AG09319 (cell line): Measurements from ENCODE around the gene SLC41A3.

Source experiments
- DNase-seq: peaks from one replicate; pipeline ENCODE4 v3.0.0-alpha.2; 2010; ENCODE audit warnings: low read depth; ENCODE audit errors: extremely low read depth
- TF ChIP-seq, protein P1 (sequence below): IDR thresholded peaks from 2 replicates; pipeline ENCODE4 v1.5.1; 2011; ENCODE audit warnings: low read depth, mild to moderate bottlenecking, inconsistent platforms, low read length, moderate library complexity

Gene SLC41A3

DNA sequence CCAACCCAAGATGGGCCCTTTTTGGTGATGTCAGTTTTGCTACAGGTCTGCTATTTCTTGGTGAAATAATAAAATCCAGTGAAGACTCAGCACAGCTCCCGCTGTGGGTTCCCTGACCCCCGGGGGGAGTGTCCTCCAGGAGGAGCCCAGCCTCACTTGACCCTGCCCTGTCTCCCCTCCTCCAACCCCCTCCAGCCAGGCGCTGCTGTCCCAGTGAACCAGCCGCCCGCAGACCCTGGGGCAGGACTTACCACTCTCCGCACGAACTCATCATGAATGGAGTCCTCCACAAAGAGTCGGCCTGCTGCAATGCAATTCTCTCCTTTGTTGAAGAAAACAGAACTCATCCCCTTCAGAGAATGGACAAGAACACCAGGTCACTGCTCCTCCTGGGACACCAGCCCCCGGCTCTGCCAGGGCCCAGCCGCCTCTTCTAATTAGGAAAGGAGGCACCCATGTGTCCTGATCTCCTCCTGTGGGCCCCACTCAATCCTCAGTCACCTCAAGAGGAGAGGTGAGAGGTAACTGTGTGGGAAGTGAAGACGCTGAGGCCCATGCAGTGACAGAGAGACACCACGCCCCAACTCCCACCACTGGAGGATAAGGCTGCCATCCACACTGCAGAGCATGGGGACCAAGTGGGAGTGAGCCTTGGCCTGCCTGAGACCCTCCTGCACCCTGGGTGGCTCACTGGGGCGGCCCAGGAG lies 28.8 kb upstream of the SLC41A3 start:
- no peak for DNase-seq
- TF ChIP-seq, protein P1, sequence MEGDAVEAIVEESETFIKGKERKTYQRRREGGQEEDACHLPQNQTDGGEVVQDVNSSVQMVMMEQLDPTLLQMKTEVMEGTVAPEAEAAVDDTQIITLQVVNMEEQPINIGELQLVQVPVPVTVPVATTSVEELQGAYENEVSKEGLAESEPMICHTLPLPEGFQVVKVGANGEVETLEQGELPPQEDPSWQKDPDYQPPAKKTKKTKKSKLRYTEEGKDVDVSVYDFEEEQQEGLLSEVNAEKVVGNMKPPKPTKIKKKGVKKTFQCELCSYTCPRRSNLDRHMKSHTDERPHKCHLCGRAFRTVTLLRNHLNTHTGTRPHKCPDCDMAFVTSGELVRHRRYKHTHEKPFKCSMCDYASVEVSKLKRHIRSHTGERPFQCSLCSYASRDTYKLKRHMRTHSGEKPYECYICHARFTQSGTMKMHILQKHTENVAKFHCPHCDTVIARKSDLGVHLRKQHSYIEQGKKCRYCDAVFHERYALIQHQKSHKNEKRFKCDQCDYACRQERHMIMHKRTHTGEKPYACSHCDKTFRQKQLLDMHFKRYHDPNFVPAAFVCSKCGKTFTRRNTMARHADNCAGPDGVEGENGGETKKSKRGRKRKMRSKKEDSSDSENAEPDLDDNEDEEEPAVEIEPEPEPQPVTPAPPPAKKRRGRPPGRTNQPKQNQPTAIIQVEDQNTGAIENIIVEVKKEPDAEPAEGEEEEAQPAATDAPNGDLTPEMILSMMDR: no peak

DNA sequence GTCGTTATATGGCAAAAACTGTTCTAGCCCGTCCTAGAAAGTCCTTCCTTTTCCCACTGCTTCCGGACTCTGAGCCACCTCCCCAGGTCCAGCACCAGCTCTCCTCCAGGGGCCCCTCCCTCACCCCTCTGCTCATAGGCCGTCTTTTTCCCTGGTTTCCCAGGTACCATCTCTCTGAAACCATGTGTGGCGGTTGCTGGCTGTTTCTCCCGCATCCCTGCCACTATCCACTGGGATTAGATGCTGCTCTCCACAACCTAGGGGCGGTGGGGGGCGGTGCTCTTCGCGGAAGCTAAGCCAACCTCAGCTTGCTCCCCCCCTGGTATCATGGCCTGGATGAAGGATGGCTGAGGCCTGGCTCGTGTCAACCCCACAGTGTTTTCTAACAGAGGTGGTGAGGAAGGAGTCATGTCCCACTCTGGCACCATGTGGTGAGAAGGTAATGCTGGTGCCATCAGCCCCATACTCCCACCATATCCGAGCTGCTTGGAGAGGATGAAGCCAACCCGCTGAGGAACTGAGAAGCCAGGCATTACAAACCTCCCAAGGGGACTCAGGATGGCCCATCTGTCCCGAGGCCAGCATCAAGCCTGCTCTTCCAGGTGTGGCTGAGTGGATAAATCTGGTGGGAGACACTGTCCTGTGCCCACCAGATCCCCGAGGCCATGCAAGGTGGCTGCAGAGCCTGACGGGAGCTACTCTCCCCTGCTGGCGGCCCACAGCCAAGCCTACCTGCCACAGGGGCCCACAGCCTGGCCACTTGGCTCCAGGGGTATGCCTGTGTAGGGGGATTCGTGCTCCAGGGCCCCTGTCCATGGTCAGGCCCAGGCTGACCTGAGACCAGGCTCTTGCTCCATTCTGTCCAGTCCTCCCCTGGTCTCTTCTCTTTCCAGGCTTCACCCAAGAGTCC lies 27.9 kb upstream of the SLC41A3 start:
- TF ChIP-seq, protein P1: no peak
- no peak for DNase-seq

DNA sequence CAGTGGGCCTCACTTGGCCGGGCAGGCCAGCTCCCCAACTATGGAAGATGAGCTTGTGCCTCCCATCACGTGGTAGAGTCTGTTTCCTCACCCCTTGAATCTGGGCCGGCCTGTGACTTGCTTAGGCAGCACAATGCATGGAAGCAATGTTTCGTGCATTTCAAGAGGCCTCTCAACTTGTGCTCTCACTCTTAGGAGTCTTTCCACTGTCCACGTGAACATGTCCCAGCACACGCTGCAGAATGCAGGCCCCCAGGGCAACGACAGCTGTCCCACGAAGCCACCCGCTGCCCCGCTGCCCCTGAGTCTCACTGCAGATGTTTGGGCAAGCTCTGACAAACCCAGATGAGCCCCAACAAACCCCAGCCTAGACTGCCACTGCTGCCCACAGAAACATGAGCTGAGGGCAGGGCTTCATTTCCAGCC lies 27.2 kb upstream of the SLC41A3 start:
- no peak for DNase-seq
- TF ChIP-seq, protein P1: no peak

DNA sequence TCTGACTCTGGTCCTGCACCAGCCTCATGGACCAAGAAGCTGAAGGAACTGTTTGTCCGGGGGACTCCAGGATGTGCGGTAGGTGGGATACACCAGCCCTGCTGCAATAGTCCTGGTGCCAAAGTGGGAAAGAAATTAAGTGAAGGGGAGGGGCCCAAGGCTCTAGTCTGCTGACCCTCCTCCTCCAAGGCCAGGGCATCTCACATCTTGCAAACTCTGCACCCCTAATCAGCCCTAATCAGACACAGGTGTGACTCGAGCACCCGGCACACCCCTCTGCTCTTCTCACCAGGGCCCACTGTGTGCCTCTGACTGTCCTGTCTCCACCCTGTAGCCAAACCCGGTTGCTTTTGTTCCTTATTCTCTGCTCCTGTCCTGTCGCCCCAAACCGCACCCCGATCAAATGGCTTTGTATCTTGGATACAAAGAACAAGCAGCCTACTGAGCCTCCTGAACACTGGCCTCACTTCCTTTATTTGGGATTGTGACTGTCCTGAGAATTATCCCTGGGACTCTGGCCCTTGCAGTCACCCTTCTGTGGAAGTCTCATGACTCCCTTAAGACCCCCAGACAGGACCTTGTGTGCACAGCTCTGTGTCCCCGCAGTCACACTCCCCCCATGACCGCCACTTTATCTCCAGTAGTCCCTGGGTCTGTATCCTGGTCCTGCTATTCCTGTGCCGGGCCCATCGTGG lies 26.7 kb upstream of the SLC41A3 start:
- no peak for DNase-seq
- TF ChIP-seq, protein P1: no peak

DNA sequence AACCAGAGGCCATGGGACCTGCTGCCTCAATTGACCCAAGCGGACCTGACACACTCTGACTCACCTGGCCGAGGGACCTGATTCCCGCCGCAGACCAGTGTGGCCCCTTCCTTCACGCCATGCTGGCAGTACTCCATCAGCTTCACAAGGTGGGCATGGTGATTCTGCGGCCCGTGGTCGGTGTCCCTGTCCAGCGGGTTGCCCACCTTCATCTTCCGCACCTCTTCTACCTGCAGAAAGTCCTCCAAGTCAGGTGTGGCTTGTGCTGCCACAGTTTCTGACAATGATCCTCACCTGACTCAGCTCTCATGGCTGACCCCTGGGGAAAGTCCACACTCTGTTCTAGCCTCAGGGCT lies 25.9 kb upstream of the SLC41A3 start:
- TF ChIP-seq, protein P1: no peak
- DNase-seq: no peak

DNA sequence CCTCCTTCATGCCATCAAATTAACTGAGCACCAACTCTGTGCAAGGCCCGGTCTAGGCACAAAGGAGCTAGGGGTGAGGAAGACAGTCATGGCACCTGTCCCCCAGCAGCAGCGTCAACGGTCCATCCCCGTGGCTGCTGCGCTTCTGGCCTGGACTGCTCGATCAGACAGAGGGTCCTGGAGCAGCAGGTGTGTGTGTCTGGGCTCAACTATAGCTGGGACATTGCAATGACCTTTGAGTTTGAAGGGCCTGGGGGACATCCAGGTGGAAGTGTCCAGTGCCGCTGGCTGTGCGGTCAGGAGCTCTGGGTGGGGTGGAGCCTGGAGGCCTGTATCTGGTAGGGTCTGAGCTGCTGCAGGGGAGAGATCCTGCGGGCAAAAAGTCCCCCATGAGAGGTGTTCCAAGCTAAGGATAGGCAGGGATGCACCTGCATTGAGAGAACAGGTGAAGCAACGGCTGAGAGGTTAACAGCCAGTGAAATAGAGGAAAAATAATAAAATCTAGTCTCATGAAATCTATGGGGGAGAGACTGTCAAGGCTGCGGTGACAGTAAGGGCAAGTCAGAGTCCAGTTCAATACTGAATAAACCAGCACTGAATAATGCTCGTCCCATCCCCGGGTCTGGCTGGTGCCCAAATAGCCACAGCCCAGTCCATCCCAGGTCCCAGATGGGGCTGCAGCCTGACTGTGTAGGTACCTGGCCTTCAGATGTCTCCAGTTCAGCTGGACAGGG lies 25.4 kb upstream of the SLC41A3 start:
- TF ChIP-seq, protein P1: no peak

More for the DNA sequence above, 25.4 kb upstream of the SLC41A3 start:
- DNase-seq: no peak
